Measurements from ENCODE around the gene DOLK. TPM values are rescaled to one million over a fixed set of nuclear protein-coding genes. Genes with fewer than 3 reads are reported as not detected.

The DOLK gene
- total and polyA plus RNA-seq, 2 of the 4 experiments (the other 2 are of a cell fraction): 23.2 to 30.8 TPM

DNA sequence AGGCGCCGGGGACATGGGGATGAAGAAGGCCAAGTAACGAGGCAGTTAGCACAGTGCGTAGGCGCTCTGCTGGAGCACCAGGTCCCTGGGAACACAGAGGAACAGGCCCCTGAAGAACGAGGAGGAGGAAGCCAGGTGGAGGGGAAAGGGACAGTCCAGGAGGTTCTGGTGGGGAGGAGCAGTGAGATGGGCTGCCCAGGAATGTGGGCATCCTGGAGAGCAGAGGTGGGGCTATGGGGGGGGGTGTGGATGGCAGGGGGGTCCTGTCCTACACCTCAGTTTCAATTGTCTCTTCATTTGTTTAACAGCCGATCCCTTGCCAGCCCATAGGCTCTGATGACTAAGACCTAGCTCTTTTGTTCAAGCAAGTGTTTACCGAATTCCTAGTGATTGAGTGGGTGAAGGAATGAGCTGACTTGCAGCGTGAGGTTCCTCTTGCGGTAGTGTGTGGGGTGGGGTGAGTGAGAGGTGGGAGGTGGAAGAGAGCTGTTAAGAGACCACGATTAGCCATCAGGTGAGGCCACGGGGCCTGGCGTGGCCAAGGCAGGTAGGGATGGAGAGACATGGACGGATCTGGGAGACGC, 35.0 kb downstream of the DOLK start:
- WGBS, 2 experiments (ENCODE audit: extremely low coverage in 2 of 2, insufficient read length in 1 of 2): 48% methylated on average over 13 of the region's 15 CpGs; no CpG with 5 or more reads in 1 of the 2 experiments
- Histone ChIP-seq H3K36me3 (ENCODE audit: control insufficient read depth, insufficient read depth, low read length) (peaks cover 43% of the 10 kb centered on the region), H3K9me3 (ENCODE audit: control insufficient read depth, insufficient read depth, low read length) (no peaks in the 10 kb centered on the region), H3K4me3 (ENCODE audit: insufficient read depth, low read depth, low read length) (no peak overlapping the region), H3K9ac (ENCODE audit: low read depth, low read length) (no peak overlapping the region), H3K56ac (ENCODE audit: extremely low read depth, insufficient read depth, low read length) (peak overlapping the region; percentile 91), H2BK5ac (ENCODE audit: low read depth, low read length, poor library complexity, severe bottlenecking) (peak overlapping the region; percentile 99), H2AK5ac (ENCODE audit: low read depth, low read length) (peak overlapping the region; percentile 100), H4K91ac (ENCODE audit: insufficient read depth, low read depth, low read length) (peak overlapping the region; percentile 99), H3K18ac (ENCODE audit: low read depth, low read length) (peak overlapping the region; percentile 89), H2BK15ac (ENCODE audit: low read depth, low read length) (peak overlapping the region; percentile 99; the same call in 2 of the 3 replicates), H2AFZ (replicated peaks; ENCODE audit: low read length, poor library complexity) (peak overlapping the region; percentile 61), H2AK9ac (replicated peaks; ENCODE audit: low read depth, low read length, poor library complexity) (peak overlapping the region; percentile 99), H3K4me1 (ENCODE audit: control insufficient read depth, insufficient read depth, low read length) (peaks cover 30% of the 10 kb centered on the region), H3K27me3 (ENCODE audit: control insufficient read depth, insufficient read depth, low read length) (no peaks in the 10 kb centered on the region), H3K27ac (ENCODE audit: insufficient read depth, low read length) (peak overlapping the region; percentile 88), H3K79me1 (ENCODE audit: low read depth in 1 of 2, low read length in 2 of 2) (peaks cover 35 to 95% of the 10 kb centered on the region in 2 experiments; a peak in 3 of 4 replicates), H4K8ac (ENCODE audit: low read depth in 2 of 2, low read length in 2 of 2) (peak overlapping the region; percentile 90 to 94), H3K4ac (ENCODE audit: low read depth, low read length) (peak overlapping the region; percentile 99), H2BK120ac (ENCODE audit: low read depth, low read length) (peak overlapping the region; percentile 99), H2BK20ac (ENCODE audit: low read depth, low read length) (peak overlapping the region; percentile 98), H3K14ac (replicated peaks; ENCODE audit: low read depth, low read length) (peak overlapping the region; percentile 99), H4K20me1 (ENCODE audit: insufficient read depth, low read length) (no peaks in the 10 kb centered on the region; the same call in none of the 2 replicates), H4K5ac (ENCODE audit: low read depth, low read length) (peak overlapping the region; percentile 89), H3K9me1 (ENCODE audit: insufficient read depth, low read length) (peaks cover 38% of the 10 kb centered on the region), H3K4me2 (ENCODE audit: low read depth, low read length) (peak overlapping the region; percentile 54), H3K23ac (ENCODE audit: low read depth, low read length) (peak overlapping the region; percentile 95)
- peak; percentile 66; the same call in 1 of the 2 replicates for TF ChIP-seq MAZ (IDR thresholded peaks at IDR 0.05; ENCODE audit: borderline replicate concordance, low read depth, low read length)
- peak; percentile 27; the same call in 1 of the 2 replicates for TF ChIP-seq NFE2L2 (IDR thresholded peaks at IDR 0.05; ENCODE audit: low read depth, low read length)
- TF ChIP-seq MAFK (IDR thresholded peaks at IDR 0.05; ENCODE audit: low read depth, low read length): peak; percentile 60; the same call in 1 of the 2 replicates
- peak; percentile 71 for TF ChIP-seq BHLHE40 (IDR thresholded peaks at IDR 0.05; ENCODE audit: low read depth, low read length)
- no peak for TF ChIP-seq SMC3 (IDR thresholded peaks at IDR 0.05; ENCODE audit: low read depth, low read length)
- no peak for TF ChIP-seq CTCF (conservative IDR thresholded peaks at IDR 0.05; ENCODE audit: low read depth, low read length)
- TF ChIP-seq FOS (IDR thresholded peaks at IDR 0.05; ENCODE audit: low read depth, low read length): peak; percentile 76
- POLR2A ChIA-PET (ENCODE audit: unreplicated experiment): no interaction called here
- DNase-seq: peak; percentile 94
- in situ Hi-C loops (cut with MboI; ENCODE audit: low sequenced_read_pairs) (no loop called here), intact Hi-C loops (cut with micrococcal nuclease) (no loop called here), dilution Hi-C loops (cut with HindIII; ENCODE audit: low sequenced_read_pairs, unreplicated experiment) (no loop called here)
- no TSS peak for BruUV-seq (replicated peaks)
- CTCF ChIA-PET: no interaction called here
- peak; percentile 65 for ATAC-seq (ENCODE audit: low read depth)

All from IMR-90 (cell line).